HCT116 (cell line): ENCODE measurements around the gene HDAC11.

Experiments used
- RAD21 ChIP-seq: IDR thresholded peaks from 2 replicates; pipeline ENCODE4 v1.6.1; 2012; ENCODE audit warnings: low read depth, mild to moderate bottlenecking
- TF ChIP-seq, protein P1 (sequence below), 3 experiments: fragments of 200-600 bp in 1 of 3; sonication (generic) in 1 of 3; IDR thresholded peaks in 2 of 3; conservative IDR thresholded peaks in 1 of 3; 2 replicates each; pipeline ENCODE4 v1.5.1; 2012 to 2017; ENCODE audit warnings: low read depth in 2 of 3, low read length in 2 of 3, antibody characterized with exemption in 1 of 3, borderline replicate concordance in 1 of 3, control low read depth in 1 of 3, mild to moderate bottlenecking in 1 of 3, mixed read lengths in 1 of 3, mixed run types in 1 of 3, moderate library complexity in 1 of 3; ENCODE audit not compliant: insufficient read depth in 1 of 3

- TF ChIP-seq, protein P1, sequence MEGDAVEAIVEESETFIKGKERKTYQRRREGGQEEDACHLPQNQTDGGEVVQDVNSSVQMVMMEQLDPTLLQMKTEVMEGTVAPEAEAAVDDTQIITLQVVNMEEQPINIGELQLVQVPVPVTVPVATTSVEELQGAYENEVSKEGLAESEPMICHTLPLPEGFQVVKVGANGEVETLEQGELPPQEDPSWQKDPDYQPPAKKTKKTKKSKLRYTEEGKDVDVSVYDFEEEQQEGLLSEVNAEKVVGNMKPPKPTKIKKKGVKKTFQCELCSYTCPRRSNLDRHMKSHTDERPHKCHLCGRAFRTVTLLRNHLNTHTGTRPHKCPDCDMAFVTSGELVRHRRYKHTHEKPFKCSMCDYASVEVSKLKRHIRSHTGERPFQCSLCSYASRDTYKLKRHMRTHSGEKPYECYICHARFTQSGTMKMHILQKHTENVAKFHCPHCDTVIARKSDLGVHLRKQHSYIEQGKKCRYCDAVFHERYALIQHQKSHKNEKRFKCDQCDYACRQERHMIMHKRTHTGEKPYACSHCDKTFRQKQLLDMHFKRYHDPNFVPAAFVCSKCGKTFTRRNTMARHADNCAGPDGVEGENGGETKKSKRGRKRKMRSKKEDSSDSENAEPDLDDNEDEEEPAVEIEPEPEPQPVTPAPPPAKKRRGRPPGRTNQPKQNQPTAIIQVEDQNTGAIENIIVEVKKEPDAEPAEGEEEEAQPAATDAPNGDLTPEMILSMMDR (IDR thresholded peaks at IDR 0.05 in 2 of 3, conservative IDR thresholded peaks at IDR 0.05 in 1 of 3; ENCODE audit: borderline replicate concordance in 1 of 3, insufficient read depth in 1 of 3, low read depth in 2 of 3, low read length in 2 of 3), result no peak
- TF ChIP-seq RAD21, result no peak
These were observed 14.8 kb upstream of the HDAC11 start for GRCh38 chr3:13465236-13465873.
